Daoy (cell line): ENCODE measurements around the gene CDKN2D. TPM values are rescaled to one million over a fixed set of nuclear protein-coding genes. Genes with fewer than 3 reads are reported as not detected.
"Not testable (repeated sequence)": the region's sequence is repeated elsewhere in the genome, so short reads cannot be mapped to it uniquely, and the experiment has no call there.

Source experiments
- DNase-seq: peaks from one replicate; pipeline ENCODE4 v3.0.0-alpha.2; 2015; ENCODE audit warnings: low read depth
- total RNA-seq: library from RNA; depleted of rRNA; stranded (reverse); fragments of >200 nt; shearing (Covaris generic); gene quantifications from 2 replicates; pipeline ENCODE4 v1.2.3, GENCODE V29; 2014

The CDKN2D gene
- total RNA-seq, 1 experiment from 2014 or later: 3.0 TPM

GRCh38 chr19:10580979-10581631 lies 12.3 kb upstream of the CDKN2D start:
- DNase-seq: peak; percentile 88

- no peak for DNase-seq
Observed at GRCh38 chr19:10577951-10578350, 9.2 kb upstream of the CDKN2D start.

- DNase-seq: no peak
Observed at GRCh38 chr19:10575011-10575716, 6.4 kb upstream of the CDKN2D start.

- no peak for DNase-seq
Observed at GRCh38 chr19:10574462-10574861, 5.7 kb upstream of the CDKN2D start.

GRCh38 chr19:10573793-10574192 lies 5.0 kb upstream of the CDKN2D start:
- not testable (repeated sequence) for DNase-seq

GRCh38 chr19:10568062-10568825 lies 535 bp downstream of the CDKN2D start:
- DNase-seq: peak; percentile 64

GRCh38 chr19:10567656-10568055 lies 1.1 kb downstream of the CDKN2D start:
- no peak for DNase-seq

- DNase-seq: no peak
Observed at GRCh38 chr19:10566658-10567410, 1.9 kb downstream of the CDKN2D start.

GRCh38 chr19:10566408-10566657 lies 2.4 kb downstream of the CDKN2D start:
- DNase-seq: no peak

GRCh38 chr19:10565567-10566407 lies 3.0 kb downstream of the CDKN2D start, which contains the start of gene KRI1:
Gene KRI1, minus strand, starts transcription at chr19:10566010. Its CDS starts 11 bp downstream, at chr19:10565999.
- peak; percentile 99 for DNase-seq

GRCh38 chr19:10565028-10565566 lies 3.7 kb downstream of the CDKN2D start:
- DNase-seq: peak; percentile 65

- no peak for DNase-seq
Observed at GRCh38 chr19:10562609-10563008, 6.2 kb downstream of the CDKN2D start.

- DNase-seq: no peak
Observed at GRCh38 chr19:10560154-10560553, 8.6 kb downstream of the CDKN2D start.

GRCh38 chr19:10557603-10558197 lies 11.1 kb downstream of the CDKN2D start:
- no peak for DNase-seq

GRCh38 chr19:10555610-10555973 lies 13.2 kb downstream of the CDKN2D start:
- DNase-seq: no peak

GRCh38 chr19:10554760-10555609 lies 13.8 kb downstream of the CDKN2D start:
- no peak for DNase-seq

GRCh38 chr19:10553943-10554381 lies 14.8 kb downstream of the CDKN2D start:
- DNase-seq: no peak

- no peak for DNase-seq
Observed at GRCh38 chr19:10553087-10553667, 15.6 kb downstream of the CDKN2D start.

- DNase-seq: peak; percentile 56
Observed at GRCh38 chr19:10552510-10553053, 16.2 kb downstream of the CDKN2D start.
